GM18909 (cell line): ENCODE results near the gene GRM7.

ENCODE experiments used
- ATAC-seq: cut with Tn5 transposase; IDR thresholded peaks from one replicate; pipeline ENCODE4 v1.9.1; 2021; ENCODE audit warnings: mild to moderate bottlenecking; ENCODE audit not compliant: unreplicated experiment, poor library complexity

The GRM7 gene

GRCh38 chr3:7209098-7209497 lies 348.2 kb downstream of the GRM7 start:
- no peak for ATAC-seq

DNA sequence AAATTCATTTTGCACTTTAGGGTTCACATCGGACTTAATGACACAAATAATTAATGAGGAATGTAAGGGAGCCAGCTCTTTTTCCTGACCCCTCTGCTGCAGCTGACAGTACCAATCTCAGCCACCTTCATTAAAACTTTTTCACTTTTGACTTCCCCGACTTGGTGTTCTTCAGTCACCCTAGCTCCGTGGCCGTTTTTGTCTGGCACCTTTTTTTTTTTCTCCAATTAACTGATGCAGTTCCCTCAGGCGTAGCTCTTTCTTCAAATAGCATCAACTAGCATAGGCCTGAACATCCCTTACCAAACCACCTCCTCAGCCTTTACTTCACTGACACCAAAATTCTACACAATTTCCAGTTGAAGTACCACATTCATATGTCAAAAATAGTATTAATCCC lies 350.8 kb downstream of the GRM7 start:
- no peak for ATAC-seq

GRCh38 chr3:7215706-7216105 lies 354.8 kb downstream of the GRM7 start:
- no peak for ATAC-seq

GRCh38 chr3:7226393-7226792 lies 365.5 kb downstream of the GRM7 start:
- ATAC-seq: no peak

GRCh38 chr3:7238565-7239295 lies 377.8 kb downstream of the GRM7 start:
- ATAC-seq: no peak

GRCh38 chr3:7241584-7242302 lies 380.8 kb downstream of the GRM7 start:
- no peak for ATAC-seq

GRCh38 chr3:7242303-7242635 lies 381.4 kb downstream of the GRM7 start:
- ATAC-seq: no peak

DNA sequence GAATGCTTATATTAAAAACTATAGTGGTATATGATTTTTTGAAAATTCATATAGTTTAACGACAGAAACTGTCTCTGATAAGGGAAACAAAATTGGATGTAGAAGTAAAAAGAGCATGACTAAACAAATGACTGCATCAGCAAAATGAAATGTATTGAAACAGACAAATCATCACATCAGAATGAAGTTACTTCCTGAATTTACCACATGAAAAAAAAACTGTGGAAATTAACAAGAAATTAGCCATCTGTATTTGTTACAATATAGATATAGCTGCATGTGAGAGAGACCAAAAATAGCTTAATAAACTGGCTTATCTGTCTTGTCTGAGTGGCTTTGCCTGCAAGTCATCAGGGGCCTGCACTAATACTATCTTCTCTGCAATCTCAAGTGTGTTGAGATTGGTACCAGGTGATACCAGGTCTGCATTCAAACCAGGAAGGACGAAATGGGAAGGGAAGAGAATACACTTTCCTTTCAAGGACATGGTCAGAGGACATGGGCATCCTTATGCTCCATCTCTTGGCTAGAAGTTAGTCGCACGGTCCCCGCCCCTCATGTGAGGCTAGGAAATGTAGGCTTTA lies 388.7 kb downstream of the GRM7 start:
- no peak for ATAC-seq

- ATAC-seq: no peak
Observed at GRCh38 chr3:7254251-7254650, 393.3 kb downstream of the GRM7 start.

GRCh38 chr3:7260975-7261374 lies 400.1 kb downstream of the GRM7 start:
- no peak for ATAC-seq

- ATAC-seq: no peak
Observed at GRCh38 chr3:7263347-7264195, 402.7 kb downstream of the GRM7 start.

GRCh38 chr3:7264196-7264526 lies 403.2 kb downstream of the GRM7 start:
- no peak for ATAC-seq

DNA sequence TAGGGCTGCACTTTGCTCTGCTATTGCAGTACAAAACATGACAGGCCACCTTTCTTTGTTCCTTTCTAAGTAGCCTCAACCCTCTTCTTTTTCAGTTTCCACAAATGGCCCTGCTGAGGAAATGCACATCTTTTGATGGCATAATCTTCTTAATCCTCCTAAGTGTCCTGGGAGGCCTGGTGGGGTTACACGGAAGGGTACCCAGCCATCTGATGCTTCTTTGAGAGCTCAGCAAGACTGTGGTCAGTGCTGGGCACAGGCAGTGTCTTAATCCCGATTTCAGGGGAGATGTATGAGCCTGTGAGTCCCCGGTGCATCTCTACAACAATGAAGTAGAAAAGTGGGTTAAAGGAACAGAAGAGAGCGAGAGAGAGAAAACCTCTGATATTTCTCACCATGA lies 404.8 kb downstream of the GRM7 start:
- no peak for ATAC-seq

DNA sequence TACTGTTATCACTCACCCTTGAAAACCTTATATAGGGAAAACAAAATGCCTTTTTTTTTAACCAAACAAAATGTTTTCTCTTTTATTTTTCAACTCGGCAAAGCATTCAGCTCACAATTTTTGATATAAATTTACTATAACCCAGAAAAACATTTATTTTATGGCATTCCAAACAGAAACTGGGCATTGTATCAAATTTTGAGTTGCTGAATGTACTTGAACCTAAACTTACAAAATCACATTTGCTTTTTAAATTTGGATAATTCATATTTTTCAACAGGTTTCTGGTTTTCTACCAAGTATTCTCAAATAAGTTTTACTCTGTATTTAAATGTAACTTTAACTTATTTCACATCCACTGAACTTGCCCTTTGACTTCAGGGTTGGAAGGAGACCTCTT lies 405.6 kb downstream of the GRM7 start:
- no peak for ATAC-seq

- ATAC-seq: no peak
Observed at GRCh38 chr3:7270731-7271130, 409.8 kb downstream of the GRM7 start.

DNA sequence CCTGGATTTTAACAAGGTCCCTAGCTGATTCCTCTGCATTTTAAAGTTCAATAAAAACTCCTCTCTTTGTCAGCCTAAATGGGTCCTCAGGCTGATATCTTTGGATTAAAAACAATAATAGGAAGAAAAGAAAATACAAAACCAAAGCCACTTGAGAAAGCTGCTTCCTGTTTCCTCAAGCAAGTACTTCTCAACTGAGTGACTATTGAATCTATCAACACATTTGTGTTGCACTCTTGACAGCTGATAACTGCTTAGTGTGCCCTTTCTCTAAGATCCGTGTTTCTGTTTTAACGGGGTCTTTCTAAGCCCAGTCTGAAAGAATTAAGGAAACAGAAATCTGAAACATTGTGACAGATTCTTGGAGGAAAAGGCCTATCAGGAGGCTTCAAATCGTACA lies 410.7 kb downstream of the GRM7 start:
- ATAC-seq: no peak

DNA sequence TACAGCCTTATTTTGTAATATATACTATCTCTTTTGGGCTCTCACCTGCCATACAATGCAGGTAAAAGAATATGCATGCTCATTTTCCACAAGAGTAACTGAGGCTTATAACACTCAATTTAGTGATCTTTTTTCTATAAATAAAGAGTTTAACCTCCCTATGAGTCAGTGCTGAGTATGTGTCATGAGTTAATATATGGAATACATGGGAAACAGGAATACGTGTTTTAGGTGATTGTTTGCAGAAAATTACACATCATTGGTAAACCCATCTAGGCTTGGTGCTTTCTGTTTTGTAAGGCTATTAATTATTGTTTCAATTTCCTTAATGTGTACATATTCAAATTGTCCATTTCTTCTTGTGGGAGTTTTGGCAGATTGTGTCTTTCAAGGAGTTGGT lies 411.3 kb downstream of the GRM7 start:
- no peak for ATAC-seq

- peak; percentile 71 for ATAC-seq
Observed at GRCh38 chr3:7275396-7275795, 414.5 kb downstream of the GRM7 start.

GRCh38 chr3:7280318-7280717 lies 419.4 kb downstream of the GRM7 start:
- no peak for ATAC-seq

DNA sequence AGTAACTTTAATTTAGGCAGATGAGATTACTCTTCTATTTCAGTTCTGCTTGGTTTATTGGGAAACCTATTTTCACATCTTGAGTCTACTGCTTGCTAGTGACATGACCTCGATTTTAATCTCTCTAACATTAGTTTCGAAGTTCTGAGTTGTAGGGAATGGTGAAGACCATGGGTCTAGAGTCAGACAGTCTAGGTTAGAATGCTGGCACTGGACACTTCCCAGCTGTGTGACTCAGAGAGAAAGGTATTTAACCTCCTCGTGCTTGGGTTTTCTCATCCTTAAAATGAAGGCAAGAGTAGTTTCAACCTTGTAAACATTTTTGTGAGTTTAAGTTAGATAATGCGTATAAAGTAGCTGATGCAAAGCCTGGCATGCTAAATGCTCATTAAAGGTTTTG lies 422.1 kb downstream of the GRM7 start:
- no peak for ATAC-seq

DNA sequence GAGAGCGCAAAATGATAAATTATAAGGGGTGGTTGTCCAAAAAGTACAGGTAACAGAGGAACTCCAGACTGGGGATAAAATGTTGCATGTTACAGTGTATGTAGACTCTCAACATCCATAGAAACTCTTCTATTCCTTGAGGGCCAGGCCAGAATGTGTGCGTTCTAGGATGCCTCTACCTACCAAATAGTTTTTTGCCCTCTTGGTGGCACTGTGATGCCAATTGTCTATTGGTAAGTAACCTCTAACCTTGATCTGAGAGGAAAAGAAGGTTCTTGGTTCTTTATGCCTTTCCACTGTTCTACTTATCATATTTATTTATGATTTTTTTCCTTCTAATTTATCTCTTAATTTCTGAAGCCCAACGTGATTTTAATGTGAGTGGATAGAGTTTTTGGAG lies 424.6 kb downstream of the GRM7 start:
- no peak for ATAC-seq
